Mammary microvascular endothelial cell (primary cell): Measurements from ENCODE around the gene GADD45B. TPM values are rescaled to one million over a fixed set of nuclear protein-coding genes. Genes with fewer than 3 reads are reported as not detected.

Experiments
- total RNA-seq: library from RNA; depleted of rRNA; stranded (reverse); fragments of >200 nt; gene quantifications from 2 replicates; pipeline ENCODE4 v1.2.3, GENCODE V29; 2015

GADD45B gene
- total RNA-seq, result 81.4 and 87.7 TPM in 2 replicates

GRCh38 chr19:2475702-2476450 is at the start of gene GADD45B:
TSS of gene GADD45B (plus strand) at chr19:2476127. CDS start at chr19:2476359, 232 bp downstream.

GRCh38 chr19:2427429-2428320 is 48.3 kb upstream of the GADD45B start, which contains the start of gene TIMM13:
TSS of gene TIMM13 (minus strand) at chr19:2427586. CDS start at chr19:2427533, 53 bp downstream.

Other genes starting within 250 kb of the GADD45B start
- gene PLEKHJ1, start 239.8 kb upstream of the GADD45B start, total RNA-seq, result 60.6 and 70.9 TPM in 2 replicates
- 37.7 and 47.2 TPM in 2 replicates for gene SF3A2, start 239.3 kb upstream of the GADD45B start, total RNA-seq
- 0.33 TPM in 1 of 2 replicates, not detected in the other for gene AMH, start 226.8 kb upstream of the GADD45B start, total RNA-seq
- gene JSRP1, start 219.7 kb upstream of the GADD45B start, total RNA-seq, result not detected in 2 replicates
- gene PEAK3, start 194.0 kb upstream of the GADD45B start, total RNA-seq, result not detected in 2 replicates
- not detected in 2 replicates for gene LINGO3, start 168.0 kb upstream of the GADD45B start, total RNA-seq
- gene LSM7, start 147.5 kb upstream of the GADD45B start, total RNA-seq, result 253 and 374 TPM in 2 replicates
- gene SPPL2B, start 147.4 kb upstream of the GADD45B start, total RNA-seq, result 23.5 and 33.2 TPM in 2 replicates
- gene TMPRSS9, start 115.9 kb upstream of the GADD45B start, total RNA-seq, result not detected in 2 replicates
- 59.9 and 60.8 TPM in 2 replicates for gene TIMM13, start 48.5 kb upstream of the GADD45B start, total RNA-seq
- gene LMNB2, start 19.2 kb upstream of the GADD45B start, total RNA-seq, result 174 and 185 TPM in 2 replicates
- 0.25 and 0.33 TPM in 2 replicates for gene GNG7, start 226.6 kb downstream of the GADD45B start, total RNA-seq
- 0.13 and 0.39 TPM in 2 replicates for gene DIRAS1, start 245.2 kb downstream of the GADD45B start, total RNA-seq